GM19467 (cell line): ENCODE data around the gene NOS3.
"Not testable (repeated sequence)": the region's sequence is repeated elsewhere in the genome, so short reads cannot be mapped to it uniquely, and the experiment has no call there.

Experiments
- ATAC-seq: cut with Tn5 transposase; IDR thresholded peaks from one replicate; pipeline ENCODE4 v1.9.1; 2021; ENCODE audit warnings: mild to moderate bottlenecking, moderate library complexity; ENCODE audit not compliant: unreplicated experiment

NOS3 gene

GRCh38 chr7:151032936-151033863 lies 42.4 kb downstream of the NOS3 start:
- no peak for ATAC-seq

DNA sequence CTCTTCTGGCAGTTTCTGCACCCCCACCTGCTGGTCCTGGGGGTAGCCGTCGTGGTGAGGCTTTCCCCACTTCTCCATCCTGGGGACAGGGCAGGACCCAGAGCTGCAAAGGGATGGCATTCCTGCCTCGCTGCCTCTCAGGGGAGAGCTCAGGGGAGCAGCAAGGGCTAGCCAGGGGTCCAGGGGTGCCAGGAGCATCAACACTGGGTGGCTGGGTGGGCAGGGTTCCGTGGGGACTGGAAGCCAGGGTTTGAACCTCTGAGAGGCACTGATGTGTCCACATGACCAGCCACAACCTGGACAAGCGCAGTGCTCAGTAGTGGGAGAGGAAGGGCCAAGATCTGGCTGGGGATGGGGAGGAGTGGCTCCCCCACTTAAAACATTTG lies 43.0 kb downstream of the NOS3 start:
- ATAC-seq, result no peak

- no peak for ATAC-seq
These were observed 43.7 kb downstream of the NOS3 start for GRCh38 chr7:151034312-151035025.

DNA sequence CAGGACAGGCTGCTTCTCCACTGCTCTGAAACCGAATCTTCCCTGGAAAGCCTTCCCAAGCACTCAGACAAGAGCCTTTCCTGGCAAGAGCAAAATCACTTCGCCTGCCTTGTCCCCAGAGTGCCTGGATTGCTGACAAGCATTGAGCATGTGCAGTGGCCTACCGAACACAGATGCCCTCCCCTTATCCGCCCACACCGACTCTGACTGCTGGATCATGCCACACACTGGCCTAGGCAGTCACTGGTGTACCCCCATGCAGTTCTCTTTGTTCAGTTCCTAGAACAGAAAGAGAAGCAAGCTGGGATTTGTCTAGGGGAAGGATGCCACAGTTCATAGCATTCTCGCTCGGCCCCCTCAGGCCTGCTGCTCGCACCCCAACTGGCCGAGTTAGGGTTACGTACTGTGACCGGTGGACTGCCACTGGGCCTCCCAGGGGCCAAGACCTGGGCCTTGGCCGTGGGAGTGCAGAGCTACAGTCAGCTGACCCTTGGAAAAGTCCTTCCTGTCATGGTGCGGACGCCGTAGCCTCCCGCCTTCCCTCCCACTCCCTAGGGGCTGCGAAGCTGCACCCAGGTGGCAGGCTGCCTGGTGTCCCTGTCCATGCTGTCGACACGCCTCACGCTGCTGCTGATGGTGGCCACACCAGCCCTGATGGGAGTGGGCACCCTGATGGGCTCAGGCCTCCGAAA lies 44.4 kb downstream of the NOS3 start:
- no peak for ATAC-seq

DNA sequence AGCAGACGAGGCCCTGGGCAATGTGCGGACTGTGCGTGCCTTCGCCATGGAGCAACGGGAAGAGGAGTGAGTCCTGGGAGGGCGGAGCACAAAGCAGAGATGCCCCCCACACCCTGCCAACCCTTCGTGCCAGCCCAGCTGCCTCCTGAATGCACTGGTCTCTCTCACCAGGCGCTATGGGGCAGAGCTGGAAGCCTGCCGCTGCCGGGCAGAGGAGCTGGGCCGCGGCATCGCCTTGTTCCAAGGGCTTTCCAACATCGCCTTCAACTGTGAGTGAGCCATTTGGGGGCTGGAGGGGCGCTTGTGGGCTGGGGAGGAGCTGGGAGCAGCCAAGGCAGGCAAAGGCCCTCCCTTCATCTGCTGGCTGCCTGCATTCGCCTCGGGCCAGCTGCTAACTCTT lies 45.1 kb downstream of the NOS3 start:
- no peak for ATAC-seq

DNA sequence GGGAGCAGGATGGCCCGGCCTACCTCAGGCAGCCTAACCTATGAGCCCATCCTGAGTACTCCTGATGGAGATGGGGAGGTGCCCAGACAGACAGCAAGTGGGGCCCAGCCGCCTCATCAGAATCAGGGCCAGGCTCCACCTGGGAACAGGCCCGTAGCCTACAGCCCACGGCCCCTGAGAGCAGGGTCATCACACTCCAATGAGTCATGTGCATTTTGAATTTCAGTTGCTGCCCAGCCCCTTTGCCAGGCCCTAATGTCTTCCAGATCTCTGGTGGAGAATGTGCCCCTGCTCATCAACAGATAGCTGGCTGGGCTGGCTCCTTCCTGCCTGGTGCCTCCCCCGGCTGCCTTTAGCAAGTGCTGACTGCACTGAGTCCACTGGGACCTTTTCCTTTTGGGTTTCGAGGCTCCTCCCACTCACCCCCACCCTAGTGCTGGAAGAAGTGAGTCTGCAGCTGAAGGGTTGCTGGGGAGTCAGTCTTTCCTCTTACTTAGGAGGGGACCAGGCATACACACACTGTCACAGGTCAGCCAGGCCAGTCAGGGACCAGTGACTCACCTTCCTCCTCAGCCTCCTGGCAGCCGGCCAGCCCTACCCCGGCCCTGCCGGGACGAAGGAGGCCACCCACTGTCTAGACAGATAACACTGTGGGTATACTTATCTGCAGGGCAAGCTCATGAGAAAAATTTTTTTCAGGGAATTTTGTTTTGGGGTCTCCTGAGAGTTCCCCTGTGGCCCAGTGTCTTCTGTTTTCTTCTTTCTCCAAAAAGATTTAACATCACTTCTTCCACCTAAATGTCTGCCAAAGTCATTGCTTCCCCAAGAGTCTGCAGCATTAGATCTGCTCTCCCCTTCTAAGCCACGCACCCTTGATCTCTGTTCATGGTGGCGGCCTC lies 48.4 kb downstream of the NOS3 start:
- ATAC-seq, result no peak

- no peak for ATAC-seq
These were observed 49.2 kb downstream of the NOS3 start for GRCh38 chr7:151039850-151040548.

DNA sequence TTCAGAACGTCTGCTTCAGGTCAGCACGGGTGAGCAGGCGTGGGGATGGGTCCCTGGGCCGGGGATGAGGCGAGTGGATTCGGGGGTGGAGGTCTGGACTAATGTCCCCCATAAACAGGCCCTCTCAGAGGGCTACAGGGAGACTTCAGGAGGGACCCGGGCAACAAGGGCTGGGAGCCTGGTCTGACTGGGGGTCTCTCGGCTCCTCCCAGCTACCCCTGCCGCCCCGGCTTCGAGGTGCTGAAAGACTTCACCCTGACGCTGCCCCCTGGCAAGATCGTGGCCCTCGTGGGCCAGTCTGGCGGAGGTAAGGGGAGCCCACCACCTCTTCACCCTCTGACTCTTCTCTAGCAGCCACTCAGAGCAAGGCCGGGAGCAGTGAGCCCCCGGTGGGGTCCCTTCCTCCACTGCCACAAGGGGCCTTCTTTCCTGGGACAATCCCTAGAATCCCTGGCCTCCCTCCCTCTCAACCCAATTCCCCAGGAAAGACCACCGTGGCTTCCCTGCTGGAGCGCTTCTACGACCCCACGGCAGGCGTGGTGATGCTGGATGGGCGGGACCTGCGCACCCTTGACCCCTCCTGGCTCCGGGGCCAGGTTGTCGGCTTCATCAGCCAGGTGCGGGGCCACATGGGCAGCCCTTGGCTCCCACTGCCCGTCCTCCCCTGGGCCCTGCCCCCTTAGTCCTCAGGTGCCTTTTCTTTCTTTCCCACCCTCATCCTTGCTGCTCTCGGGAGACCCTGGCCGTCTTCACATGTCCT lies 50.0 kb downstream of the NOS3 start:
- ATAC-seq, result no peak

- not testable (repeated sequence) for ATAC-seq
These were observed 52.6 kb downstream of the NOS3 start for GRCh38 chr7:151043449-151043848.

GRCh38 chr7:151043959-151044358 lies 53.1 kb downstream of the NOS3 start:
- ATAC-seq, result no peak

- ATAC-seq, result no peak
These were observed 54.4 kb downstream of the NOS3 start for GRCh38 chr7:151045262-151045661.

- no peak for ATAC-seq
These were observed 55.1 kb downstream of the NOS3 start for GRCh38 chr7:151045967-151046366.

GRCh38 chr7:151046603-151047573 lies 56.1 kb downstream of the NOS3 start:
- ATAC-seq, result no peak

DNA sequence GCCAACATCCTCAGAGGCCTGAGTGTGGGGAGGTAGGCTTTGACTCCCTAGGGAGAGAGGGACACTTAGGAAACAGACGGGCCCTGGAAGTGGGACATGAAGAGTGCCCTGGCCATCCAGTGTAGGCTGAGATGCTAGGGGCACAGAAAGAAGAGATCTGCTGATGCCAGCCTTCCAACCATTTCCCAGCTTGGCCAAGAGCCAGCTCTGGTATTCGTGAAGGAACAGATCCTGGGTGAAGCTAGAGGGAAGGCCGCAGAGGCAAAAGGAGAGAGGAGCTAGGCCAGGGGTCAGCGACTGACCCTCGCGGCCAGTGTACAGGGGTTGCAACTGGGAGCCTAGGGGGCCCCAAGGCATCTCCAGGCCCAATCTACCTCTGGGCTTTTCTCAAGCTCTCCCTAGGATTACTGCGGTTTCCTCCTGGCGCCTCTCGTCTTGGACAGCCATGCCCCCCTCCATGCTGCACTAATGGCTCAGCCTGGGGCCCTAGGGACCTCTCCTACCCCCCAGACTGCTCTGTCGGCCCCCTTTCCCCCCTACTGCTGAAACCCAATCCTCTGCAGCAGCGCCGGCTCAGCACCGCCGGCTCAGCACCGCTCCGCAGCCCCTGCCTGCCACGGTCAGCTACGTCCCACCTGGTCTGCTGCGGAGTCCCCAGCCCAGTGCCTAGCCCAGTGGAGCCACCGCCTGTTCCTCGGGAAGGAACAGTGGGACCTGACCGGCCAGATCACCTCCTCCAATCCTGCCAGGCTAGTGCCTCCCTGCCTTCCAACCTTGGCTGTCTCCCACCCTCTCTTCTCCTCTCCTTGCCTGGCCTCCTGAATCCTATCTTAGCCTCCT lies 57.4 kb downstream of the NOS3 start, which contains the start of gene ASIC3:
Gene ASIC3 (plus strand): TSS at position 556 of the 840 bp plus-strand sequence. CDS start 355 bp downstream, outside the sequence.
- ATAC-seq, result no peak

- no peak for ATAC-seq
These were observed 58.2 kb downstream of the NOS3 start for GRCh38 chr7:151048911-151049463.

- ATAC-seq, result no peak
These were observed 60.3 kb downstream of the NOS3 start for GRCh38 chr7:151051108-151051507.

DNA sequence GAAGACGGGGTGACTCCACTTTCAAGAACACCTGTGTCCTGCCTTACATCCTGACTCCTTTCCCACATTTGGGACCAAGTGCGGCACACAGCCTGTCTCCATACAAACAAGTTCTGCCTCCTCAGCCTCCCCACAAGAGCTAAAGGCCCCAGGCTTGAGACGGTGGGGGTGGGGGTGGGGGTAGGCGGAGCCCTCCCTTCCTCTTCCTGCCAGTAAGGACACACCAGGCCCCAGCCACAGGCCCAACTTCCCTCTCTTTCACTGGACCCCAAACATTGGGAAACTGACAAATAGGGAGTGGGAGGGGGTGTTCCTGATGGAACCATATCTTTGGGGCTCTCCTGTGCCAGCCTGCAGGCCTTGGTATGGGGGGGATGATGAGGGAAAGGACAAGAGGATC lies 62.3 kb downstream of the NOS3 start:
- ATAC-seq, result no peak
